ENCODE results near the gene ULK4. TPM values are rescaled to one million over a fixed set of nuclear protein-coding genes. Genes with fewer than 3 reads are reported as not detected.

Gene ULK4
- total and polyA plus RNA-seq, 9 of the 15 experiments (the other 6 are each of a cell fraction or from before 2014, with no cell fraction given) = 3.0 to 5.9 (median 3.5) TPM

DNA sequence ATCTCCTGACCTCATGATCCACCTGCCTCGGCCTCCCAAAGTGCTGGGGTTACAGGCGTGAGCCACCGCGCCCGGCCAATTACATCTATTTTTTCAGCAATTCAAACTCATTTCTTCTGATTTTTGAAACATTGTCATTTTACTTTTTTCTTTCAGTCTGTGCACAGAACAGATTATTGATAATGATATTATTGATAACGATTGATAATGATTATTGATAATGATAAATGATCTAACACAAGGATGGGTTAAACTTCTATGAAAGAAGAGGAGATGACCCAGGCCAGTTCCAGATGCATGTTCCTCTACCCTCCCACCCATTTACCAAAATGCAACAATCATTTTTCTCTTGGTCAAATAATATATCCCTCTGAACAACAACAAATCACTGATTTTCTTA, 644.6 kb downstream of the ULK4 start:
- no peak overlapping the region for H3K27ac ChIP-seq (ENCODE audit: extremely low read depth, low read depth, low read length)
- H3K4me2 ChIP-seq (ENCODE audit: insufficient read depth, low read length) = no peak overlapping the region
- H3K9me3 ChIP-seq (replicated peaks; ENCODE audit: control insufficient read depth, insufficient read depth, low read depth, low read length) = no peaks in the 10 kb centered on the region
- no peaks in the 10 kb centered on the region for H4K20me1 ChIP-seq (replicated peaks; ENCODE audit: control insufficient read depth, insufficient read depth, low read length)
- H2AFZ ChIP-seq (ENCODE audit: low read depth, low read length) = no peak overlapping the region
- no peak overlapping the region for H3K4me3 ChIP-seq
- no TSS peak for BruUV-seq (replicated peaks)
- ChIA-PET POLR2A (interaction anchor here (0.7 kb wide), 1 partner anchor 523 kb away, joined by 3 read pairs; no protein-coding TSS in a partner anchor), CTCF (ENCODE audit: low intra/inter-chr PET ratio) (no interaction called here)
- H3K27me3 ChIP-seq (ENCODE audit: control insufficient read depth in 2 of 2, insufficient read depth in 2 of 2, low read length in 2 of 2) = peaks cover 2 to 11% of the 10 kb centered on the region in 2 experiments; a peak in 3 of 5 replicates
- 54% methylated on average over 6 of the region's 6 CpGs for WGBS (ENCODE audit: insufficient coverage, low coverage, missing lambda C conversion rate)
- no peaks in the 10 kb centered on the region for H3K36me3 ChIP-seq (ENCODE audit: control insufficient read depth, insufficient read depth, low read length)
- ATAC-seq (no peak), DNase-seq (ENCODE audit: extremely low read depth in 1 of 4, low spot score in 3 of 4) (no peak), FAIRE-seq (no peak)
- TF ChIP-seq CLOCK (CRISPR knock-in tag; IDR thresholded peaks at IDR 0.05; ENCODE audit: borderline replicate concordance) (no peak), CUX1 (CRISPR knock-in tag; IDR thresholded peaks at IDR 0.05) (peak; percentile 95)
- TF ChIP-seq, protein P1, sequence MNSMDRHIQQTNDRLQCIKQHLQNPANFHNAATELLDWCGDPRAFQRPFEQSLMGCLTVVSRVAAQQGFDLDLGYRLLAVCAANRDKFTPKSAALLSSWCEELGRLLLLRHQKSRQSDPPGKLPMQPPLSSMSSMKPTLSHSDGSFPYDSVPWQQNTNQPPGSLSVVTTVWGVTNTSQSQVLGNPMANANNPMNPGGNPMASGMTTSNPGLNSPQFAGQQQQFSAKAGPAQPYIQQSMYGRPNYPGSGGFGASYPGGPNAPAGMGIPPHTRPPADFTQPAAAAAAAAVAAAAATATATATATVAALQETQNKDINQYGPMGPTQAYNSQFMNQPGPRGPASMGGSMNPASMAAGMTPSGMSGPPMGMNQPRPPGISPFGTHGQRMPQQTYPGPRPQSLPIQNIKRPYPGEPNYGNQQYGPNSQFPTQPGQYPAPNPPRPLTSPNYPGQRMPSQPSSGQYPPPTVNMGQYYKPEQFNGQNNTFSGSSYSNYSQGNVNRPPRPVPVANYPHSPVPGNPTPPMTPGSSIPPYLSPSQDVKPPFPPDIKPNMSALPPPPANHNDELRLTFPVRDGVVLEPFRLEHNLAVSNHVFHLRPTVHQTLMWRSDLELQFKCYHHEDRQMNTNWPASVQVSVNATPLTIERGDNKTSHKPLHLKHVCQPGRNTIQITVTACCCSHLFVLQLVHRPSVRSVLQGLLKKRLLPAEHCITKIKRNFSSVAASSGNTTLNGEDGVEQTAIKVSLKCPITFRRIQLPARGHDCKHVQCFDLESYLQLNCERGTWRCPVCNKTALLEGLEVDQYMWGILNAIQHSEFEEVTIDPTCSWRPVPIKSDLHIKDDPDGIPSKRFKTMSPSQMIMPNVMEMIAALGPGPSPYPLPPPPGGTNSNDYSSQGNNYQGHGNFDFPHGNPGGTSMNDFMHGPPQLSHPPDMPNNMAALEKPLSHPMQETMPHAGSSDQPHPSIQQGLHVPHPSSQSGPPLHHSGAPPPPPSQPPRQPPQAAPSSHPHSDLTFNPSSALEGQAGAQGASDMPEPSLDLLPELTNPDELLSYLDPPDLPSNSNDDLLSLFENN (IDR thresholded peaks at IDR 0.05; ENCODE audit: low read depth in 2 of 2, low read length in 2 of 2) = no peak
- no peaks in the 10 kb centered on the region; a peak in 1 of 5 replicates for H3K4me1 ChIP-seq (replicated peaks in 1 of 2; ENCODE audit: control insufficient read depth in 2 of 2, insufficient read depth in 2 of 2, low read length in 2 of 2)
- in situ Hi-C loops (cut with MboI) (no loop called here), intact Hi-C loops (cut with micrococcal nuclease) (no loop called here)
- no peak overlapping the region for H3K9ac ChIP-seq (ENCODE audit: insufficient read depth in 1 of 2, low read depth in 2 of 2, low read length in 2 of 2)
- H3K9me1 ChIP-seq (ENCODE audit: control insufficient read depth, insufficient read depth, low read length) = no peaks in the 10 kb centered on the region
- no peaks in the 10 kb centered on the region for H3K79me2 ChIP-seq (ENCODE audit: control insufficient read depth, insufficient read depth, low read length)

Data from K562 (cell line).